Amygdala (tissue), 56 donors: ENCODE results near the gene GRIN3A.
"Not testable (repeated sequence)": the region's sequence is repeated elsewhere in the genome, so short reads cannot be mapped to it uniquely, and the experiment has no call there.

Source experiments
- DNase-seq, 56 donors: peaks; one replicate each; lab custom pipeline; 2025; lab: John Stamatoyannopoulos, UW

GRIN3A gene

GRCh38 chr9:101635473-101635872, 103.0 kb downstream of the GRIN3A start:
- DNase-seq, result no peak

- no peak for DNase-seq
These were observed 103.6 kb downstream of the GRIN3A start for GRCh38 chr9:101634741-101635409.

GRCh38 chr9:101632611-101633010, 105.8 kb downstream of the GRIN3A start:
- no peak for DNase-seq

DNA sequence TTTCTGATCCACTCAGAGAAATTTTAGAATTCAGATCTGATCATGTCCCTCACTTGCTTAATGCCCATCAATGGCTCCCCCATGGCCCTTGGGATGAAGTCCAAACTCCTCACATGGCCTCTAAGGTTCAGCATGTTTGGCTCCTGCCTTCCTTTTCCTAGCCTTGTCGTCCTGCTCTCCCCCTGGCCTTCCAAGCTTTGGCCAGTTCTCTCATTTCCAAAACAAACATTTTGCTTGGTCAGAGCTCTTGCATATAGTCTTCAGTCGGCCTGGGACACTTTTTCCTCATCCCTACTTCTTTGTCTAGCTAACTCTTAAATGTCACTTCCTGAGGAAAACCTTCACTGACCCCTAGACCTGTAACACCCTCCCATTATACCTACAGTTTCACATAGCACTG, 106.6 kb downstream of the GRIN3A start:
- DNase-seq, result no peak

DNA sequence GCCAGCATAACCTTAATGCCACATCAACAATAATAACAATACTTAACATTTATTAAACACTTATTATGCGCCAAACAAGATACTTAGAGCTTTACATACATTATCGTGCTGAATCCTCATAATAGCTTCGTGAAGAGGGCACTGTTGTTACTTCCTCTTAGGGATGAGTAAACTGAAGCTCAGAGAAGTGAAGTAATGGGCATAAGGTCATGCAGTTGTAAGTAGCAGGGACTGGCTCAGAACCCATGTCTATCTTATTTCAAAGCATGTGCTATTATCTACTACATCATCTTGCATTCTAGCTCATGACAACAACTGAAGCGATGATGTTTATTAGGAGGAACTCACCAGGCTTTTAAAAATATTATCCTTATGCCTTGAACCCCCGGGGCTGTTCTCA, 108.8 kb downstream of the GRIN3A start:
- no peak for DNase-seq

DNA sequence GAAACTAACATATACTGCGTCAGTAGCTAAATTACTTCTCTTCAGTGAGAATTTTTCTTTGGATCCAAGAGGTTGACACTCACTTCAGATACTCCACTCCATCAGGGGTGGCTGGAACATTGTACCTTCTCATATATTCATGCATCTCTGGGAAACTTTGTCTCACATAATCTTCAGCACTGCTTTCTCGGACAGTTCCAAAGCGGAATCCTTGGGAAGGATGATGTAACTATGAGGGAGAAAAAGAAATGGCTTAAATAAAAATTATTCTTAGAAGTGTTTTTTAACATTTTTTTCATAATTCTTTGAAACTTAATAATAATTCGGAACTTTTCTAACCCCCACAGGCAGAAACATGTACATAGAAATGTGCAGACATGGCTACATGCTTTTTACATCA, 110.3 kb downstream of the GRIN3A start:
- no peak for DNase-seq

DNA sequence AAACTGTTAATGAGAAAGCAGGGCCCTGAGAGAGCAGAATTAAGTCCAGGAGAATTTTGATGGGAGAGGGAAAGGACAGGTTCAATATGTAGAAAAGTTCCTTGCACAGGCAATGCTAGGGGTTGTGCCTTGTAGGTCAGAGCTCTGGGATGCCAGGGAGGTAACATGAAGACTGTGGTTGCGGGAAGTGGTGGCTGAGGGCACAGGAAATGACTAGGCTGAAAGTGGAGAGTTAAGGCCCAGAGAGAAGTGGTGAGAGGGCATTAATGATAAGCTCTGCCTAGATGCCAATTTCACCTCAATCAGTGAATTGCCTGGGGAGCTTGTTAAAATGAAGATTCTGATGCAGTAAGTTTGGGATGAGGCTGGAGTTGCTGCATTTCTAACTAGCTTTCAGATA, 112.2 kb downstream of the GRIN3A start:
- no peak for DNase-seq

GRCh38 chr9:101625876-101626275, 112.6 kb downstream of the GRIN3A start:
- no peak for DNase-seq

GRCh38 chr9:101620452-101620851, 118.0 kb downstream of the GRIN3A start:
- no peak for DNase-seq

DNA sequence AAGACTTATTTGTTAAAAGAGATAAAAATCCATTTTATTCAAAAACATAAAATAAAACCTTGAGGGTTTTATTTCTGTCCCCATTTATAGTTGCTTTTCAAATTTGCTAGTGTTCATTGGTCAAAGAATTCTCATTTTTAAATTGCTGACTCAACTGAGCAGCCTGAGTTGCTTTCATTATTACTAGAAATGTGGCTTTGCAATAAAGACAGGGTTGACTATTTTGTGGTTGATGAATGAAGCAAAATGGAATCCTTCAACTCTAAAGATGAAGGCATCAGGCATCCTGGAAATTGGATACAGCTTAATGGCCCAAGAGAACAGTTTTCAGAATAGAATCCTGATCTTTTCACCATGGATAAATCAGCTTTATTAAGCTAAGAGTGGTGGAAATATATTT, 119.7 kb downstream of the GRIN3A start:
- DNase-seq, result no peak

DNA sequence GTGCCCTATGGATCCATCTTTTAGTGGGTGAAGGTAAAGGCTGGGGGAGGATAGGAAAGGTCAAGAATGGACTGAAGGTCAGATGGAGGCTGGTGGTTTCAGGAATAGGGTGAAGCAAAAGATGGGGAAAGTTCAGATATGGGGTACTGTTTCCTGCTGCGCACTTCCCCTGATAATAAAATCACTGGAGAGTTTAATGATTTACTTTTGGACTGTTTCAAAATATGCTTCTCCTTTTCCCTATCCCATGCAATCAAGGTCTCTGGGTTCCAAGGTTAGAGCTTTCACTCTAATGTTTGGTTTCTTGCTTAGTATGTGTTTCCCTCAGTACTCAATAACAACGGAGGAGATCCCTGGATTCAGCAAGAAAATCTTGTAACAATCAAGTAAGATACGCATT, 132.9 kb downstream of the GRIN3A start:
- DNase-seq, result no peak

GRCh38 chr9:101604296-101604695, 134.2 kb downstream of the GRIN3A start:
- no peak for DNase-seq

- peak in 9 of 56 donors; percentile 2 to 51 (median 8) for DNase-seq
These were observed 136.3 kb downstream of the GRIN3A start for GRCh38 chr9:101601904-101602765.

DNA sequence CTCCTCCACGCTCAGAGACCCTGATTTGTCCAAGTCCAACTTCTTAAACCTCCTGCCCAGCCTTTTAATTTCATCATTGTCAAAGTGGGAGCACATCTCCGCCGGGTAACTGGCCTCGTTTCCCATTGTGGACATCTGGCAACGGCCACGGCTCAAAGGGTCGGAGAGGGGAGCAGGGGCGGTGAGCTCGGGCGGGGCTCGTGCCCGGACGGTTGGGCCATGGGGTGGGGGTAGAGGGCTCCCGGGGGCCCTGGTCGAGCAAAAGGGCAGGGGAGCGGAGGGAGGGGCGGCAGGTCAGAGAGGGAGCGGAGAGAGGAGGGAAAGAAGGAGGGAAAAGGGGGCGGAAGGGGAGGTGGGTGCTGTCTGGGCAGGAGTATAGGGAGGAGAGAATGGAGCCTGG, 143.7 kb downstream of the GRIN3A start, which contains the start of gene PPP3R2:
PPP3R2 (minus strand) TSS at position 174 of the 400 bp plus-strand sequence; CDS start at position 126, 48 bp downstream.
- DNase-seq, result no peak

GRCh38 chr9:101593345-101593744, 145.1 kb downstream of the GRIN3A start:
- DNase-seq, result no peak

DNA sequence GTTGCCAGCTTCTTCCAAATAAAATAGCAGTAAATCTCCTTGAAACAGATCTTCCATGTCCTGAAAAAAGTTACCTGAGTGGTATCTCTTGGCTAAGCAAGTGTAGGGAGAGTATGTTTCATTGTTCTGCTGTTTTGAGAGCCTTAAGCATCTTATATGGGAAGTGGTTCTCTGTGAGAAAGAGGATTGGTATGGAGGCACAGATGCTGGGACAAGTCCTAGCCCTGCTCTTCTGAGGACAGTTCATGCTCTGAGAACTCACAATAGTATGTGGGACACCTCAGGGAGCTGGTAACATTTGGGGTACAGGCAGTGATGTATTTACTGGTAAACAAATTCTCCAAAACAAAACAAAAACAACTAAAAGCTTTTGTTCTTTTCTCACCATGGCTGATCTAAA, 145.7 kb downstream of the GRIN3A start:
- no peak for DNase-seq

DNA sequence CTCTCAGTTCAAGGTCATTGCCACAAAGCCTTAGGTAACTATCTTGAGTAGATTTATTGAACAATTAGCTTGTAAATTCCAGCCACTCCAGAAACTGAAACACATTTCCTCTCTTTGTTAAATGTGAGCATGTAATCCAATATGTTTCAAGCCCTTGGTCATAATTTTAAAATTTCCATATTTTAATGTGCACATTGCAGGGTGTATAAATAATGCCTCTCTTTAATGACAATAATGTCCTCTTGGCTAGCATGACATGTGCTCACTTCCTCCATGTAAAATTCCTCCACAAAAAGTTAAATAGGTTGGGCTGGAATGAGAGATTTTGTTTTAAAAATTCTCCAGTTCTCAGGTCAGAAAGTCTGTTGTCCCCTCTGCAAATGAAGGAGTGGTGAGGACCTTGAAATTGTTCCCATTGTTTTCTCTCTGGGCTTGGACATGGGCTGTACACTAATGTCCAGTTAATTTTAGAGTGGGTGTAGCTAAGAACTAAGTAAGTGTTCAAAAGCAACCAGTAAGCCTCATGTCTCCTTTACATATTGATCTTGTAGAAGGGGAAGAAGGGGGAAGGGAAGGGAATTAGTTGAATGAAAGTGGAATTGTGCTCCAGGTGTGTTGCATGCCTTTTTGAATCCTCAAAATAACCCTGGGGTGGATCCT, 146.5 kb downstream of the GRIN3A start:
- DNase-seq, result no peak

- DNase-seq, result no peak
These were observed 147.5 kb downstream of the GRIN3A start for GRCh38 chr9:101590901-101591300.

DNA sequence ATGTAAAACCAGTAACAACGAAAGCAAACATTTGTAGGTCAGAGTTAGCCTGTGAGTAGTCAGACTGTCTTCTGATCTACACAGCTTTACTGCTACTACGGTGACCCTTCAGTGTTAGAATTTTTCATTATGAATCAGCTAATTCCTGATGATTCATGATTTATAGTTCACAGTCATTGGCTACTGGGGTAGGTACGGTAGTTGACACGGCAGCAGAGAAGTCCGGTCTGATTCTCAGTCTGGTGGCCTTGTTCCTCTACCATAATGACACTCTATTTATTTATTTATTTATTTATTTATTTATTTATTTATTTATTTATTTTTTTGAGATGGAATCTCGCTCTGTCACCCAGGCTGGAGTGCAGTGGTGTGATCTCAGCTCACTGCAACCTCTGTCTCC, 148.4 kb downstream of the GRIN3A start:
- not testable (repeated sequence) for DNase-seq

DNA sequence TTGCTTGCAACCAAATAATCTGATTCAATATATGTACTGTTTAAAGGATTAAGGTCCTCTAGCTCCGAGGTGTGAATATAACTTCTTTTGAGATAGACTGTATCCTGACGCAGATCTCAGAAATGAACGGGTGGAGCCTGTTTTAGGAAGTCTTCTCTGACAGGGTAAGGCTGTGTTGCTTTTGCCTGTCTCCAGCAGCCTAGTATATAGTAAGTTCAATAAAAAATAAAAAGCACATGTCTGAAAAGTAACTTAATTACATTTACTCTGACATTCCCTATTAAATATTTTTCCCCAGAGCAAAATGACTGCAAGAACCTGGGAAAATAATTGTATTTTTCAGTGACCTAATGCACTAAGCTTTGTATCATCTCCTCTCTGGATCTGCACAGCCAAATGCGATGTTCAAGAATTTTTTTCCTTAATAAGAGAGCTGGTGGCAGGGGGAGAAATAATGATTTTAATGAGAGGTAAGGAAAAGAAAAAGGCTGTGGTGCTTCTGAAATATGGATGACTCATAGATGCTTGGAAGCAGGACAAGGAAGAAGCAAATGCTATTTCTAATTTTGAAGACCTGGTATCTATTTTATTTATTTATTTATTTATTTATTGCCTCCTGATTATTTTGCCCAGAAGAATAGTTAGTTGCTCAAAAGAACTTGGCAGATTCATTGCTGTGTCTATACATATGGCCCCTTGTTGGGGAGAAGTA, 151.0 kb downstream of the GRIN3A start:
- DNase-seq, result no peak

DNA sequence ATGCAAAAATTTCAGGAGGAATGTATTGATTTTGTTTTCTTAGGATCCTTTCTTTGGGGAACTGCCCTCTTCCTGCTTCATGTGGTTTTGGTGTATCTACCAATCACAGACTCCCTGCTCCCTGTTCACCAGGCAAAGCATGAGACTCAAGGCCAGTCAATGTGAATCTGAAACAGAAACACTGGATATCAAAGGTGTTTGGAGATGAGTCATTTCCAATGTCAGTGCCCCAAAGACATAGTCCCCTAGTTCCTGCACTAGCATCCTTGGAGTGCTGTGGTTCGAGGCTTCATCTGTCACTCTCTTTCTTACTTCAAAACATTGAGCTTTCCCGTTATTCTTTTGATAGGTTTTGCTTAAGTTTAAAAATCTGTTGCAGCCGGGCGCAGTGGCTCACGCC, 151.8 kb downstream of the GRIN3A start:
- no peak for DNase-seq
